Measurements from ENCODE around the gene IPMK. TPM values are rescaled to one million over a fixed set of nuclear protein-coding genes. Genes with fewer than 3 reads are reported as not detected.

The IPMK gene
- total RNA-seq, 2 donors from 2014 or later, result 1.8 to 2.5 TPM

DNA sequence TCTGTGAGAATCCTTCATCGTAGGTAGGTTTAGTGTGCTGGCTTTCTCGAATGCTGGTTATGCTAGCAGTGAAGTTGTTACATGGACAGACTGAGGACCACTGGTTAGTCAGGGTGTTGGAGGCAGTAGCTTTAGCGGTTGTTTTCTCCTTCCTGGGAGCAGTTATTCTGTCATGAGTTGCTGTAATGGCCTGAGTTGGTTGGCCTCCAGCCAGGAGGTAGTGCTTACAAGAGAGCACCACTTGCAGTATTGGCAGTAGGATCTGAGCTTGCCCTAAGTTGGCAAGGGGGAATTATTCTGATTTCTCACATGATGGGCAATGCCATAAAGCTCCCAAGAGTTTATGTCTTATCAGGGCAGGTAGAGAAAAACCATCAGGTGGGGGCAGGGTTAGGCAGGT is 58.0 kb downstream of the IPMK start:
- no peaks in the 10 kb centered on the region for H3K4me1 ChIP-seq
- no peak overlapping the region for H3K27ac ChIP-seq
- no peaks in the 10 kb centered on the region for H3K27me3 ChIP-seq
- TF ChIP-seq, protein P1, sequence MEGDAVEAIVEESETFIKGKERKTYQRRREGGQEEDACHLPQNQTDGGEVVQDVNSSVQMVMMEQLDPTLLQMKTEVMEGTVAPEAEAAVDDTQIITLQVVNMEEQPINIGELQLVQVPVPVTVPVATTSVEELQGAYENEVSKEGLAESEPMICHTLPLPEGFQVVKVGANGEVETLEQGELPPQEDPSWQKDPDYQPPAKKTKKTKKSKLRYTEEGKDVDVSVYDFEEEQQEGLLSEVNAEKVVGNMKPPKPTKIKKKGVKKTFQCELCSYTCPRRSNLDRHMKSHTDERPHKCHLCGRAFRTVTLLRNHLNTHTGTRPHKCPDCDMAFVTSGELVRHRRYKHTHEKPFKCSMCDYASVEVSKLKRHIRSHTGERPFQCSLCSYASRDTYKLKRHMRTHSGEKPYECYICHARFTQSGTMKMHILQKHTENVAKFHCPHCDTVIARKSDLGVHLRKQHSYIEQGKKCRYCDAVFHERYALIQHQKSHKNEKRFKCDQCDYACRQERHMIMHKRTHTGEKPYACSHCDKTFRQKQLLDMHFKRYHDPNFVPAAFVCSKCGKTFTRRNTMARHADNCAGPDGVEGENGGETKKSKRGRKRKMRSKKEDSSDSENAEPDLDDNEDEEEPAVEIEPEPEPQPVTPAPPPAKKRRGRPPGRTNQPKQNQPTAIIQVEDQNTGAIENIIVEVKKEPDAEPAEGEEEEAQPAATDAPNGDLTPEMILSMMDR (IDR thresholded peaks at IDR 0.05), result no peak
- no peaks in the 10 kb centered on the region for H3K36me3 ChIP-seq
- no peak overlapping the region for H3K4me3 ChIP-seq
- no peak for DNase-seq (ENCODE audit: low spot score)
- no peaks in the 10 kb centered on the region for H3K9me3 ChIP-seq

DNA sequence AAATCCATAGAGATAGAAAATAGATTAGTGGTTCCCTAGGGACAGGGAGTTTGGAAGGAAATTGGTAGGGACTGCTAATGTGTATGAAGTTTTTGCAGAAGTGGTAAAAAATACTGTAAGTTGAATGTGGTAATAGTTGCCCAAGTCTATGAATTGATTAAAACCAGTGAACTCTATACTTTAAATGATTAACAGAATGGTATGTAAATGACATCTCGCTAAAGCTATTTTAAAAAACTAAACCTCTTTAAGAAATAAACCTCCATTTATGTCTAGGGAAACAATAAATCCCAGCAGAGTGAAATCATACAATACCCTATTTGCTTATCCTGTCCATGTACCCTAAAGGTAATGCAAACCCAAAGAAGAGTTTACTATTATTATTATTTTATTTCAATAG is 61.4 kb downstream of the IPMK start:
- Histone ChIP-seq H3K27ac (no peak overlapping the region), H3K27me3 (no peaks in the 10 kb centered on the region), H3K36me3 (no peaks in the 10 kb centered on the region), H3K9me3 (no peaks in the 10 kb centered on the region), H3K4me1 (no peaks in the 10 kb centered on the region), H3K4me3 (no peak overlapping the region)
- TF ChIP-seq, protein P1 (IDR thresholded peaks at IDR 0.05), result no peak
- DNase-seq (ENCODE audit: low spot score), result no peak

DNA sequence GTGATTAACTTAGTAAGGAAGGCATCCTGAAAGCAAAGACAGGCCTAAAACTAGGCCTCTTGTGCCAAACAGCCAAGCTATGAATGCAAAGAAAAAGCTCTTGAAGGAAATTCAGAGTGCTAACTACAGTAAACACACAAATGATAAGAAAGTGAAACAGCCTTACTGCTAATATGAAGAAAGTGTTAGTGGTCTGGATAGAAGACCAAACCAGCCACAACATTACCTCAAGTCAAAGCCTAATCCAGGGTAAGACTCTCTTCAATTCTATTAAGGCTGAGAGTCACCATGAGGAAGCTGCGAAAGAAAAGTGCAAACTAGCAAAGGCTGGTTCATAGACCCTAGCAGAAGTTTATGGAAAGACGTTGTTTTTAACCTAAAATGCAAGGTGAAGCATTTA is 66.0 kb downstream of the IPMK start:
- no peak for DNase-seq (ENCODE audit: low spot score)
- TF ChIP-seq, protein P1 (IDR thresholded peaks at IDR 0.05), result no peak
- no peaks in the 10 kb centered on the region for H3K36me3 ChIP-seq
- no peaks in the 10 kb centered on the region for H3K4me1 ChIP-seq
- H3K4me3 ChIP-seq, result no peak overlapping the region
- H3K27ac ChIP-seq, result no peak overlapping the region
- H3K27me3 ChIP-seq, result no peaks in the 10 kb centered on the region
- no peaks in the 10 kb centered on the region for H3K9me3 ChIP-seq

DNA sequence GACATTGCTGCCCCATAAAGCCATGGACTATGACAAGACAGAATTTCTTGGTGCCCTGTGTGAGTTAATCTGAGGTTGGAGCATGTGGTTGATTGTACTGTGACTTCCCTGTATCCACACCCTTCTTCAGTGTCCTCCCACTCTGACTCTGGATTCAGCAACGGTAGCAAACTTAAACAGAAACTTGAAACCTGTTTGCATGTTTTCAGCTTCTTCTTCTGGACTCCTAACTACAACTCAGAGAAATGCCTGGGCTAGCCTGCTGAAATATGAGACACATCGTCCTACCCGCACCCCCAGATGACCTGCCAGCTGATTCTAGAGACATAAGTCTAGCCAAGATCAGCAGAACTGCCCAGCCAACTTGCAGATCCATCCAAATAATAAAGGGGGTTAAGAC is 78.4 kb downstream of the IPMK start:
- H3K4me3 ChIP-seq, result no peak overlapping the region
- no peaks in the 10 kb centered on the region for H3K4me1 ChIP-seq
- DNase-seq (ENCODE audit: low spot score), result no peak
- TF ChIP-seq, protein P1 (IDR thresholded peaks at IDR 0.05), result no peak
- no peaks in the 10 kb centered on the region for H3K27me3 ChIP-seq
- no peak overlapping the region for H3K27ac ChIP-seq
- H3K36me3 ChIP-seq, result no peaks in the 10 kb centered on the region
- H3K9me3 ChIP-seq, result no peaks in the 10 kb centered on the region

DNA sequence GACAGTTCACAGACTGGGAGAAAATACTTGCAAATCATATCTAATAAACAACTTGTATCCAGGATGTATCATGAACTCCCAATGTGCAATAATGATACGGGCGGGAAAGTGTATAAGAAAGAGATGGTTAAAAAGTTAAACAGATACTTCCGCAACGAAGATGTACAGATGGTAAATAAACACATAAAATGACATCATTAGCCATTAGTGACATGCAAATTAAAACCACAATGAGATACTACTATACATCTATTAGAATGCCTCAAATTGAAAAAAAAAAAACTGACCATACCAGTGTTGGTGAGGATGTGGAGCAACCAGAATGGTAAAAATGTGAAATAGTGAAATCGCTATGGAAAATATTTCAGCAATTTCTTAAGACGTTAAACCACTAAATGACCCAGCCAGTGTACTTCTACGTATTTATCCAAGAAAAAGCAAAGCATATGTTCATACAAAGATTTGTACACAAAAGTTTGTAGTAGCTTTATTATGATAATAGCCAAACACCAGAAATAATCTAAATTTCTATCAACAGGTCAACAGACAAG is 83.5 kb downstream of the IPMK start:
- TF ChIP-seq, protein P1 (IDR thresholded peaks at IDR 0.05), result no peak
- H3K9me3 ChIP-seq, result no peaks in the 10 kb centered on the region

DNA sequence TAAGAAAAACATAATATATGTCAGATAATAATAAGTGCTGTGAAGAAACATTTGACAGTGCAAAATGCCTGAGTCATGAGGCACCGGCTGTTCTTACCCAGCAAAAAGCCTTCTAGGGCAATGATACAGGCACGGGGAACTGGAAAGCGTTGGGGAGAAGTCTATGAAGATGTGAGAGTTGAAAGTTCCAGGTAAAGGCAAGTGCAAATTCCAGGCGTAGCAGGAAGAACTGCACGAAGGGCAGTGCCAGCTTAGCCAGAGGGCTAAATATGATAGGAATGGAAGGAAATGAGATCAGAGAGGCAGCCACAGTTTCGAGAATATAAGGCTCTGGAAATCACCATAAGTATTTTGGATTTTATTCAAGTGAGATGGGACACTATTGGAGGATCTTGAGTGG is 87.0 kb downstream of the IPMK start:
- no peaks in the 10 kb centered on the region for H3K36me3 ChIP-seq
- no peaks in the 10 kb centered on the region for H3K9me3 ChIP-seq
- no peak for DNase-seq (ENCODE audit: low spot score)
- H3K4me3 ChIP-seq, result no peak overlapping the region
- H3K27ac ChIP-seq, result no peak overlapping the region
- no peaks in the 10 kb centered on the region for H3K4me1 ChIP-seq
- H3K27me3 ChIP-seq, result no peaks in the 10 kb centered on the region
- TF ChIP-seq, protein P1 (IDR thresholded peaks at IDR 0.05), result no peak

More for the DNA sequence above, 83.5 kb downstream of the IPMK start:
- Histone ChIP-seq H3K27ac (no peak overlapping the region), H3K4me1 (no peaks in the 10 kb centered on the region), H3K27me3 (no peaks in the 10 kb centered on the region), H3K36me3 (no peaks in the 10 kb centered on the region), H3K4me3 (no peak overlapping the region)
- DNase-seq (ENCODE audit: low spot score), result no peak

All from right atrium auricular region (tissue), 2 donors.